HEK293T (cell line): ENCODE results near the gene TMEM236.

Experiments
- ARNT ChIP-seq: fragments of 450-650 bp; IDR thresholded peaks from 2 replicates; pipeline ENCODE4 v1.6.1; 2017; ENCODE audit warnings: mild to moderate bottlenecking
- CTBP1 ChIP-seq: fragments of 450-650 bp; IDR thresholded peaks from 2 replicates; pipeline ENCODE4 v1.6.1; 2016; ENCODE audit warnings: borderline replicate concordance
- TARDBP ChIP-seq: fragments of 450-650 bp; IDR thresholded peaks from 2 replicates; pipeline ENCODE4 v1.6.1; 2016
- TF ChIP-seq, protein P1 (sequence below): fragments of 450-650 bp; IDR thresholded peaks from 2 replicates; pipeline ENCODE4 v1.6.1; 2016

DNA sequence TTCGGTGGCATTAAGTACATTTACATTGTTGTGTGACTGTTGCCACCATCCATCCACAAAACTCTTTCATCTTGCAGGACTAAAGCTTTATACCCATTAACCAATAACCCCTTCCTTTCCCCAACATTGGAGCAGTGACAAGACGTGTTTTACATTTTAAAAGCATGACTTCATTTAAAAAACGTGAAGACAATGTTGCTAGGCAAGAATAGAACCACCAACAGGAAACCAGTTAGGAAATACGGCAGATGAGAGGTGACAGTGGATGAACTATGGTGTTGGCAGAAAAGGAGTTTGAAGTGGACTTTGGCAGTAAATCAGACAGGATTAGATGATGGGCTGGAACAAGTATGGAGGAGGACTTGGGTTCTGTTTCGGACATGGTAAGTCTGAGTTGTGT, 17.0 kb downstream of the TMEM236 start:
- TF ChIP-seq CTBP1 (no peak), TARDBP (no peak), ARNT (no peak)
- TF ChIP-seq, protein P1, sequence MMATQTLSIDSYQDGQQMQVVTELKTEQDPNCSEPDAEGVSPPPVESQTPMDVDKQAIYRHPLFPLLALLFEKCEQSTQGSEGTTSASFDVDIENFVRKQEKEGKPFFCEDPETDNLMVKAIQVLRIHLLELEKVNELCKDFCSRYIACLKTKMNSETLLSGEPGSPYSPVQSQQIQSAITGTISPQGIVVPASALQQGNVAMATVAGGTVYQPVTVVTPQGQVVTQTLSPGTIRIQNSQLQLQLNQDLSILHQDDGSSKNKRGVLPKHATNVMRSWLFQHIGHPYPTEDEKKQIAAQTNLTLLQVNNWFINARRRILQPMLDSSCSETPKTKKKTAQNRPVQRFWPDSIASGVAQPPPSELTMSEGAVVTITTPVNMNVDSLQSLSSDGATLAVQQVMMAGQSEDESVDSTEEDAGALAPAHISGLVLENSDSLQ, result no peak
